Measurements from ENCODE around the gene MAGI3. TPM values are rescaled to one million over a fixed set of nuclear protein-coding genes. Genes with fewer than 3 reads are reported as not detected.

The MAGI3 gene
- total and polyA plus RNA-seq, 2 of the 13 experiments (the other 11 are each of a cell fraction or from before 2014, with no cell fraction given), result 4.0 to 11.8 TPM

GRCh38 chr1:113677250-113678158 lies 287.2 kb downstream of the MAGI3 start (continued):
- TF ChIP-seq PRDM4 (CRISPR knock-in tag; IDR thresholded peaks at IDR 0.05; ENCODE audit: borderline replicate concordance) (no peak), ARID3A (IDR thresholded peaks at IDR 0.05; ENCODE audit: low read depth, low read length) (no peak), ZBTB33 (CRISPR knock-in tag; IDR thresholded peaks at IDR 0.05) (0 out of 2 replicates have a peak, but pooled peaks have one; percentile 37), KMT2A (CRISPR knock-in tag; IDR thresholded peaks at IDR 0.05) (no peak)
